SK-N-SH (cell line): ENCODE results near the gene NBPF3. TPM values are rescaled to one million over a fixed set of nuclear protein-coding genes. Genes with fewer than 3 reads are reported as not detected.

ENCODE experiments used
- CTCF ChIA-PET: fragments of 300-600, 350-600 bp; formaldehyde crosslinking; extraction: SDS; loops from one replicate; lab custom pipeline; 2021; lab: Yijun Ruan, JAX
- POLR2A ChIA-PET: fragments of 350-600 bp; sonication (Branson Sonifier 250); formaldehyde crosslinking; extraction: SDS; loops from one replicate; lab custom pipeline; 2020; ENCODE audit warnings: antibody characterized with exemption, inconsistent platforms; lab: Yijun Ruan, JAX
- DNase-seq: peaks from one replicate; pipeline ENCODE4 v3.0.0; 2012
- H2AFZ ChIP-seq: fragments of 200-600 bp; sonication (generic); 2 replicates; pipeline ENCODE4 v1.8.1; 2016; ENCODE audit warnings: antibody characterized with exemption, mild to moderate bottlenecking, low read depth
- H3F3A ChIP-seq: fragments of 200-600 bp; sonication (generic); replicated peaks from 2 replicates; pipeline ENCODE3; 2016; ENCODE audit warnings: antibody characterized with exemption, mild to moderate bottlenecking; ENCODE audit not compliant: insufficient read depth
- H3K27ac ChIP-seq, 2 experiments: fragments of 200-500 bp in 1 of 2; fragments of 200-600 bp in 1 of 2; sonication (Bioruptor generic) in 1 of 2; sonication (generic), shearing (Covaris generic) in 1 of 2; 2 replicates each; pipeline versions ENCODE4 v1.5.1 to v1.6.1; 2014 to 2016; ENCODE audit warnings: low read depth in 2 of 2, inconsistent platforms in 1 of 2, low read length in 1 of 2, mild to moderate bottlenecking in 1 of 2, mixed read lengths in 1 of 2
- H3K27me3 ChIP-seq: fragments of 200-600 bp; sonication (generic), shearing (Covaris generic); 2 replicates; pipeline ENCODE4 v1.6.1; 2016; ENCODE audit warnings: mixed run types; ENCODE audit not compliant: insufficient read depth
- H3K36me3 ChIP-seq, 2 experiments: fragments of 200-500 bp in 1 of 2; fragments of 200-600 bp in 1 of 2; sonication (Bioruptor generic) in 1 of 2; sonication (generic) in 1 of 2; replicated peaks in 1 of 2; 2 replicates each; pipeline versions ENCODE3 to v1.5.1; 2014 to 2016; ENCODE audit warnings: low read length in 1 of 2, mild to moderate bottlenecking in 1 of 2; ENCODE audit not compliant: insufficient read depth in 2 of 2, control insufficient read depth in 1 of 2
- H3K4me1 ChIP-seq, 2 experiments: fragments of 200-500 bp in 1 of 2; fragments of 200-600 bp in 1 of 2; sonication (Bioruptor generic) in 1 of 2; sonication (generic), shearing (Covaris generic) in 1 of 2; 2 replicates each; pipeline versions ENCODE4 v1.5.1 to v1.6.1; 2014 to 2016; ENCODE audit warnings: low read depth in 1 of 2, low read length in 1 of 2, mixed run types in 1 of 2; ENCODE audit not compliant: insufficient read depth in 2 of 2, control insufficient read depth in 1 of 2
- H3K4me2 ChIP-seq: fragments of 200-600 bp; sonication (generic), shearing (Covaris generic); 2 replicates; pipeline ENCODE4 v1.6.1; 2017; ENCODE audit warnings: mixed run types
- H3K4me3 ChIP-seq, 2 experiments: fragments of 200-500 bp in 1 of 2; fragments of 200-600 bp in 1 of 2; sonication (Bioruptor generic) in 1 of 2; sonication (generic), shearing (Covaris generic) in 1 of 2; 2 replicates each; pipeline versions ENCODE4 v1.5.1 to v1.8.1; 2014 to 2016; ENCODE audit warnings: low read depth in 2 of 2, inconsistent platforms in 1 of 2, low read length in 1 of 2, mild to moderate bottlenecking in 1 of 2, mixed read lengths in 1 of 2, moderate library complexity in 1 of 2
- H3K79me2 ChIP-seq: fragments of 200-600 bp; sonication (generic); 2 replicates; pipeline ENCODE4 v1.8.1; 2017; ENCODE audit warnings: mild to moderate bottlenecking; ENCODE audit not compliant: insufficient read depth
- H3K9ac ChIP-seq: fragments of 200-600 bp; sonication (generic); 2 replicates; pipeline ENCODE4 v1.6.1; 2017; ENCODE audit warnings: mixed run types
- H3K9me2 ChIP-seq: fragments of 200-600 bp; sonication (generic); 2 replicates; pipeline ENCODE4 v1.6.1; 2017; ENCODE audit warnings: mixed run types
- H3K9me3 ChIP-seq: fragments of 200-600 bp; sonication (generic); 2 replicates; pipeline ENCODE4 v1.6.1; 2017; ENCODE audit warnings: mixed run types, mild to moderate bottlenecking, moderate library complexity
- H4K20me1 ChIP-seq: fragments of 200-600 bp; sonication (generic); 2 replicates; pipeline ENCODE4 v1.6.1; 2017; ENCODE audit warnings: mild to moderate bottlenecking, mixed run types; ENCODE audit not compliant: insufficient read depth
- CHD2 ChIP-seq: fragments of 150-350 bp; IDR thresholded peaks from 2 replicates; pipeline ENCODE4 v1.6.1; 2018; ENCODE audit warnings: low read length; ENCODE audit not compliant: partially characterized antibody
- ELF1 ChIP-seq: IDR thresholded peaks from 2 replicates; pipeline ENCODE4 v1.4.0; 2012
- FOSL2 ChIP-seq: IDR thresholded peaks from 2 replicates; pipeline ENCODE4 v1.4.0; 2012; ENCODE audit warnings: low read depth, mild to moderate bottlenecking, moderate library complexity, borderline replicate concordance
- FOXJ3 ChIP-seq: sonication (generic); formaldehyde crosslinking; IDR thresholded peaks from 2 replicates; pipeline ENCODE4 v1.5.1; 2020; ENCODE audit warnings: mild to moderate bottlenecking, missing genetic modification reagents
- FOXM1 ChIP-seq: IDR thresholded peaks from 2 replicates; pipeline ENCODE4 v1.4.0; 2012; ENCODE audit warnings: low read depth, mild to moderate bottlenecking
- MAX ChIP-seq: IDR thresholded peaks from 2 replicates; pipeline ENCODE4 v1.4.0; 2012; ENCODE audit warnings: low read depth
- MEF2A ChIP-seq: IDR thresholded peaks from 2 replicates; pipeline ENCODE4 v1.4.0; 2012; ENCODE audit warnings: low read depth, borderline replicate concordance
- MXI1 ChIP-seq: IDR thresholded peaks from 2 replicates; pipeline ENCODE4 v1.6.1; 2012; ENCODE audit warnings: mild to moderate bottlenecking, low read depth, low read length, improper control_type of control experiment
- POLR2AphosphoS5 ChIP-seq: IDR thresholded peaks from 2 replicates; pipeline ENCODE4 v1.6.1; 2012; ENCODE audit warnings: low read depth, low read length
- REST ChIP-seq: IDR thresholded peaks from 2 replicates; pipeline ENCODE4 v1.6.1; 2012; ENCODE audit warnings: mild to moderate bottlenecking, low read depth, low read length, moderate library complexity
- RFX5 ChIP-seq: IDR thresholded peaks from 2 replicates; pipeline ENCODE4 v1.6.1; 2012; ENCODE audit warnings: mild to moderate bottlenecking, improper control_type of control experiment, low read length
- RXRA ChIP-seq: IDR thresholded peaks from 2 replicates; pipeline ENCODE4 v1.4.0; 2012; ENCODE audit warnings: low read depth, mild to moderate bottlenecking, borderline replicate concordance
- SIN3A ChIP-seq: IDR thresholded peaks from 2 replicates; pipeline ENCODE4 v1.6.1; 2012; ENCODE audit warnings: low read depth, mild to moderate bottlenecking, low read length, moderate library complexity, borderline replicate concordance
- TEAD4 ChIP-seq: IDR thresholded peaks from 2 replicates; pipeline ENCODE4 v1.4.0; 2012; ENCODE audit warnings: mild to moderate bottlenecking, borderline replicate concordance; ENCODE audit not compliant: insufficient read depth
- ZBTB33 ChIP-seq: IDR thresholded peaks from 2 replicates; pipeline ENCODE4 v1.4.0; 2012; ENCODE audit warnings: low read depth, borderline replicate concordance
- WGBS: methylation state at CpG from one replicate; pipeline ENCODE4 v1.1.6; 2017; ENCODE audit warnings: low lambda C conversion rate; 5-methylcytosine and 5-hydroxymethylcytosine counted together
- polyA plus RNA-seq, 3 experiments: library from polyadenylated mRNA; depleted of rRNA; stranded (reverse); fragments of >200 nt; gene quantifications; 2 replicates each; pipeline ENCODE4 v1.2.3, GENCODE V29; 2012

NBPF3 gene
- polyA plus RNA-seq, 1 of the 3 experiments (the other 2 are of a cell fraction): 6.4 TPM

GRCh38 chr1:21532992-21533534 is 93.1 kb downstream of the NBPF3 start:
- H3K27me3 ChIP-seq: peaks cover 11% of the 10 kb centered on the region; the same call in 1 of the 2 replicates
- no peaks in the 10 kb centered on the region for H3K79me2 ChIP-seq
- H3K4me3 ChIP-seq: no peak overlapping the region
- no peaks in the 10 kb centered on the region for H3K4me1 ChIP-seq
- WGBS: 38% methylated on average over 4 of the region's 4 CpGs
- DNase-seq: no peak
- ChIA-PET CTCF (interaction anchor here (0.8 to 2.2 kb wide), 6 partner anchors 8 to 163 kb away, joined by 3 to 8 read pairs (median 4); no protein-coding TSS in a partner anchor), POLR2A (no interaction called here)
- H3K36me3 ChIP-seq: no peaks in the 10 kb centered on the region
- no peaks in the 10 kb centered on the region for H3F3A ChIP-seq
- H3K9me2 ChIP-seq: no peaks in the 10 kb centered on the region
- H3K9ac ChIP-seq: no peak overlapping the region
- no peaks in the 10 kb centered on the region for H4K20me1 ChIP-seq
- no peak overlapping the region for H3K4me2 ChIP-seq
- TF ChIP-seq SIN3A (no peak), FOXJ3 (CRISPR knock-in tag) (no peak), FOSL2 (no peak), MAX (no peak), POLR2AphosphoS5 (no peak), CHD2 (no peak), RXRA (no peak), ZBTB33 (no peak), ELF1 (no peak), MEF2A (no peak), REST (no peak), FOXM1 (no peak), RFX5 (no peak), TEAD4 (no peak), MXI1 (no peak)
- H2AFZ ChIP-seq: no peak overlapping the region
- H3K27ac ChIP-seq: no peak overlapping the region
- no peaks in the 10 kb centered on the region for H3K9me3 ChIP-seq
